Measurements from ENCODE around the gene GATAD2B. TPM values are rescaled to one million over a fixed set of nuclear protein-coding genes. Genes with fewer than 3 reads are reported as not detected.
A peak's percentile ranks its signal among the peaks of the same experiment; 100 is the strongest.

The GATAD2B gene
- total RNA-seq, 4 donors from 2014 or later, result 20.1 to 28.8 (median 21.5) TPM

- Histone ChIP-seq H3K4me1 (peaks cover 17 to 29% of the 10 kb centered on the region in 2 donors), H3K9me3 (no peaks in the 10 kb centered on the region), H3K36me3 (no peaks in the 10 kb centered on the region), H3K27me3 (no peaks in the 10 kb centered on the region), H3K27ac (peak overlapping the region in 2 of 3 donors; percentile 58 to 67), H3K4me3 (replicated peaks in 1 of 3) (no peak overlapping the region)
- WGBS, 2 donors, result 73 to 78% methylated on average over 3 of the region's 3 CpGs
- intact Hi-C loops (cut with DNase I), result no loop called here
- TF ChIP-seq CTCF (IDR thresholded peaks at IDR 0.05) (no peak), POLR2A (IDR thresholded peaks at IDR 0.05) (no peak)
- DNase-seq, result no peak
Observed at GRCh38 chr1:153882296-153882912, 40.4 kb downstream of the GATAD2B start.

- Histone ChIP-seq H3K27ac (peak overlapping the region in 2 of 3 donors; percentile 58 to 67), H3K4me1 (peaks cover 17 to 30% of the 10 kb centered on the region in 2 donors), H3K9me3 (no peaks in the 10 kb centered on the region), H3K4me3 (replicated peaks in 1 of 3) (no peak overlapping the region), H3K27me3 (no peaks in the 10 kb centered on the region), H3K36me3 (no peaks in the 10 kb centered on the region)
- TF ChIP-seq CTCF (IDR thresholded peaks at IDR 0.05), result no peak
- no peak for TF ChIP-seq POLR2A (IDR thresholded peaks at IDR 0.05)
- intact Hi-C loops (cut with DNase I), result no loop called here
- WGBS, 2 donors, result 7 to 9% methylated on average over 9 of the region's 9 CpGs
- peak in 1 of 2 donors; percentile 8 for DNase-seq
Observed at GRCh38 chr1:153881751-153882150, 41.0 kb downstream of the GATAD2B start.

GRCh38 chr1:153880962-153881361, 41.8 kb downstream of the GATAD2B start:
- intact Hi-C loops (cut with DNase I), result no loop called here

GRCh38 chr1:153880024-153880423, 42.7 kb downstream of the GATAD2B start:
- Histone ChIP-seq H3K27ac (peak overlapping the region in 2 of 3 donors; percentile 58 to 67), H3K4me1 (peaks cover 22 to 43% of the 10 kb centered on the region in 2 donors), H3K4me3 (replicated peaks in 1 of 3) (no peak overlapping the region), H3K27me3 (no peaks in the 10 kb centered on the region), H3K9me3 (no peaks in the 10 kb centered on the region), H3K36me3 (no peaks in the 10 kb centered on the region)
- 93 to 97% methylated on average over 9 of the region's 9 CpGs for WGBS, 2 donors
- intact Hi-C loops (cut with DNase I), result no loop called here
- TF ChIP-seq CTCF (IDR thresholded peaks at IDR 0.05), result no peak
- TF ChIP-seq POLR2A (IDR thresholded peaks at IDR 0.05), result no peak
- DNase-seq, result no peak

More at GRCh38 chr1:153880962-153881361, 41.8 kb downstream of the GATAD2B start:
- WGBS, 2 donors, result 0 to 3% methylated on average over 5 of the region's 5 CpGs
- Histone ChIP-seq H3K9me3 (no peaks in the 10 kb centered on the region), H3K4me1 (peaks cover 17 to 36% of the 10 kb centered on the region in 2 donors), H3K36me3 (no peaks in the 10 kb centered on the region), H3K27ac (peak overlapping the region in 2 of 3 donors; percentile 58 to 67), H3K4me3 (replicated peaks in 1 of 3) (no peak overlapping the region), H3K27me3 (no peaks in the 10 kb centered on the region)
- TF ChIP-seq POLR2A (IDR thresholded peaks at IDR 0.05) (no peak), CTCF (IDR thresholded peaks at IDR 0.05) (no peak)
- DNase-seq, result peak; percentile 93 to 96

DNA sequence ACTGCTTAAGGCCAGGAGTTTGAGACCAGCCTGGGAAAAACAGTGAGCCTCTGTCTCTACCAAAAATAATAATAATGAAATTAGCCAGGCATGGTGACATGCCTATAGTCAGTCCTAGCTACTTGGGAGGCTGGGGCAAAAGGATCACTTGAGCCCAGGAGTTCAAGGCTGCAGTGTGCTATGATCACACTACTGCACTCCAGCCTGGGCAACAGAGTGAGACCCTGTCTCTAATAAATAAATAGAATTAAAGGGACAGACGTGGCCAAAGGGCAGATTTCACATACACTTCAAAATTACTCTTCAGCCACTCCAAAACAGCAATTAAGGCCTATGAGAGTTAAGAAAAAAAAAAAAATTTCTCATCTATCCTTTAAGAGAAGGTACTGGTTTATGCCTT, 45.7 kb downstream of the GATAD2B start:
- TF ChIP-seq CTCF (IDR thresholded peaks at IDR 0.05), result no peak
- TF ChIP-seq POLR2A (IDR thresholded peaks at IDR 0.05), result no peak
- 52 to 68% methylated on average over 1 of the region's 1 CpG for WGBS, 2 donors
- Histone ChIP-seq H3K4me3 (replicated peaks in 1 of 3) (no peak overlapping the region), H3K27ac (no peak overlapping the region), H3K9me3 (no peaks in the 10 kb centered on the region), H3K27me3 (no peaks in the 10 kb centered on the region), H3K4me1 (peaks cover 36 to 56% of the 10 kb centered on the region in 2 donors), H3K36me3 (no peaks in the 10 kb centered on the region)
- intact Hi-C loops (cut with DNase I), result no loop called here
- no peak for DNase-seq

All from thyroid gland (tissue), 4 donors.